ENCODE measurements around the gene GBGT1.

Gene GBGT1

DNA sequence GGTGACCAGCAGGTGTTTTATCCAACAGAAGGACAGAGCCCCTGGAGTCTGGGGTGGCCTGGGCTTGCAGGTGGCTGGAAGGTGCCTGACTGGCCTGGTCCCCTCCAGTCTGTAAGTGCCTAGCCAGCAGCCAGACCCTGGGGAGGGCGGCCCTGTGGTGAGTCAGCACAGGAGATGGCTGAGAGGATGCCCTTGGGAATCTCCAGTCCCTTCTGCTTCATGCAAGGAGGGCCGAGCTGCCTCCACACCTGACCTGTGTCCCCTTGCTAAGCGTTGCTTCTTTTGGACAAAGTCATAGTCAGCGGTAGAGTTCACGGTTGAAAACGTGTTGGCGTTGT, 25.1 kb upstream of the GBGT1 start:
- Histone ChIP-seq H3K4me2 (ENCODE audit: low read length) (no peak overlapping the region), H3K27ac (ENCODE audit: low read length) (no peak overlapping the region), H3K27me3 (ENCODE audit: low read depth, low read length) (peaks cover 29% of the 10 kb centered on the region), H3K79me2 (ENCODE audit: low read length) (no peaks in the 10 kb centered on the region), H3K4me1 (ENCODE audit: low read length) (no peaks in the 10 kb centered on the region), H3K9me3 (ENCODE audit: insufficient read depth, low read length) (no peaks in the 10 kb centered on the region), H2AFZ (ENCODE audit: low read depth, low read length) (no peak overlapping the region), H3K9ac (ENCODE audit: low read length) (no peak overlapping the region), H4K20me1 (ENCODE audit: insufficient read depth, low read length) (no peaks in the 10 kb centered on the region), H3K36me3 (replicated peaks; ENCODE audit: low read depth, low read length) (no peaks in the 10 kb centered on the region), H3K4me3 (ENCODE audit: low read length) (no peak overlapping the region)
- TF ChIP-seq, protein P1, sequence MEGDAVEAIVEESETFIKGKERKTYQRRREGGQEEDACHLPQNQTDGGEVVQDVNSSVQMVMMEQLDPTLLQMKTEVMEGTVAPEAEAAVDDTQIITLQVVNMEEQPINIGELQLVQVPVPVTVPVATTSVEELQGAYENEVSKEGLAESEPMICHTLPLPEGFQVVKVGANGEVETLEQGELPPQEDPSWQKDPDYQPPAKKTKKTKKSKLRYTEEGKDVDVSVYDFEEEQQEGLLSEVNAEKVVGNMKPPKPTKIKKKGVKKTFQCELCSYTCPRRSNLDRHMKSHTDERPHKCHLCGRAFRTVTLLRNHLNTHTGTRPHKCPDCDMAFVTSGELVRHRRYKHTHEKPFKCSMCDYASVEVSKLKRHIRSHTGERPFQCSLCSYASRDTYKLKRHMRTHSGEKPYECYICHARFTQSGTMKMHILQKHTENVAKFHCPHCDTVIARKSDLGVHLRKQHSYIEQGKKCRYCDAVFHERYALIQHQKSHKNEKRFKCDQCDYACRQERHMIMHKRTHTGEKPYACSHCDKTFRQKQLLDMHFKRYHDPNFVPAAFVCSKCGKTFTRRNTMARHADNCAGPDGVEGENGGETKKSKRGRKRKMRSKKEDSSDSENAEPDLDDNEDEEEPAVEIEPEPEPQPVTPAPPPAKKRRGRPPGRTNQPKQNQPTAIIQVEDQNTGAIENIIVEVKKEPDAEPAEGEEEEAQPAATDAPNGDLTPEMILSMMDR (IDR thresholded peaks at IDR 0.05; ENCODE audit: low read depth, low read length): no peak
- no peak for TF ChIP-seq EZH2phosphoT487 (IDR thresholded peaks at IDR 0.05; ENCODE audit: low read depth)

DNA sequence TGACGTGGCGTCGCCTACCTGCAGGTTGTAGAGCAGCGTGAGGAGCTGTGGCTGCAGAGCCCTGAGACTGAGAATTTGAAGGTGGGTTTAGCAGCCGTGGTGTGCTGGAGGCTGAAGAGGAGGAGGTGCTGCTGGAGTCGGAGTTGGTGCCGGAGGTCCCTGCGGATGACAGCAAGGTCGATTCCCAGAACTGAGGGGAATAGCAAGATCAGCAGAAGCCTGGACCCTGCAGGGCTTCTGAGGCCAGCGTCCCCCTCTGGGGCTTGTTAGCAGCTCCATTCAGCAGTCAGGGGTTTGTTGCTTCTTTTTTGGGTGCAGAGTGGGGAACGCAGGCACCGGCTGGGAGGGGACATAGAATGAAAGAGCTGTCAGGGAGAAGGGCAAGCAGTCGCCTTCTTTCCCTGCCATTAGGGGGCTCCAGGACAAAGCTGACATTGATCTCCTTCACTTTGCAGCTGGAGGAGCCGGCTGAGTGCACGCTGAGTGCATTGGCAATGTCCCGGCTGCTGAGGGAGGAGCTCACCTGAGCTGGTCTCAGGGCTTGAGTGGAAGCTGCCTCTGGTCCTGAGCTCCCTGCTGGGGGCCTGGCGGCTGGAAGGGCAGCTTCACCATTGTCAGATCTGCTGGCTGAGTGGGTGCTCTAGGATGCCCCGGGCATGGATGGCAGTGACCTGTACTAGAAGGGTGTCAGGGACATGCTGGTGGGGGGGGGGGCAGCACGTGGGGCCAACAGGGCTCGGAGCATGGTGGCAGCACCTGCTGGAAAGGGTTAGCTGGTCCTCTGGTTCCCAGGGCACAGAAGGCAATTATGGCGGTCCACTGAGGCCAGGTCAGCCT, 24.5 kb upstream of the GBGT1 start:
- Histone ChIP-seq H3K36me3 (replicated peaks; ENCODE audit: low read depth, low read length) (no peaks in the 10 kb centered on the region), H3K27ac (ENCODE audit: low read length) (no peak overlapping the region), H3K27me3 (ENCODE audit: low read depth, low read length) (peaks cover 29% of the 10 kb centered on the region), H3K4me1 (ENCODE audit: low read length) (no peaks in the 10 kb centered on the region), H3K9ac (ENCODE audit: low read length) (no peak overlapping the region), H3K4me3 (ENCODE audit: low read length) (no peak overlapping the region), H3K79me2 (ENCODE audit: low read length) (no peaks in the 10 kb centered on the region), H2AFZ (ENCODE audit: low read depth, low read length) (no peak overlapping the region), H3K4me2 (ENCODE audit: low read length) (no peak overlapping the region), H3K9me3 (ENCODE audit: insufficient read depth, low read length) (no peaks in the 10 kb centered on the region), H4K20me1 (ENCODE audit: insufficient read depth, low read length) (no peaks in the 10 kb centered on the region)
- no peak for TF ChIP-seq EZH2phosphoT487 (IDR thresholded peaks at IDR 0.05; ENCODE audit: low read depth)
- TF ChIP-seq, protein P1 (IDR thresholded peaks at IDR 0.05; ENCODE audit: low read depth, low read length): no peak; the same call in 1 of the 2 replicates

DNA sequence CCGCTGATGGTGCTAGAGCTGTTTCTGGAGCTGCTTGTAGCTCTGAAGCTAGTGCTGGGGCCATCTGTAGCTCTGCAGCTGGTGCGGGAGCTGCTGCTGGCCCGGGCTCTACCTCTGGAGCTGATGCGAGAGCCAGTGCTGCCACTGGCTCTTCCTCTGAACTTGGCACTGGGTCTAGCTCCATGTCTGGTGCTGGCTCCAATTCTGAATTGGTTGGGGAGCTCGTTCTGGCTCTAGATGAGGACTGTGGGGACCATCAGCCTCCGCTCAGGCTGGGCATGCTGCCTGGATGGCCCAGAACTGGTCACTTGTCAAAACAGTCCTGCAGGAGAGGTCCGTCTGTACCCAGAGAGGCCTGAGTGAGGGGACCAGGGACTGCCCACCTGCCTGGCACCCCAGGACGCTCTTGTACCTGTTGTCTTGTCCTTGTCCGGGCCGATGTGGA, 23.9 kb upstream of the GBGT1 start:
- H4K20me1 ChIP-seq (ENCODE audit: insufficient read depth, low read length): no peaks in the 10 kb centered on the region
- H3K79me2 ChIP-seq (ENCODE audit: low read length): no peaks in the 10 kb centered on the region
- H3K27ac ChIP-seq (ENCODE audit: low read length): no peak overlapping the region
- H2AFZ ChIP-seq (ENCODE audit: low read depth, low read length): no peak overlapping the region
- no peak overlapping the region for H3K4me3 ChIP-seq (ENCODE audit: low read length)
- H3K9ac ChIP-seq (ENCODE audit: low read length): no peak overlapping the region
- H3K9me3 ChIP-seq (ENCODE audit: insufficient read depth, low read length): no peaks in the 10 kb centered on the region
- H3K36me3 ChIP-seq (replicated peaks; ENCODE audit: low read depth, low read length): no peaks in the 10 kb centered on the region
- H3K27me3 ChIP-seq (ENCODE audit: low read depth, low read length): peaks cover 33% of the 10 kb centered on the region
- H3K4me2 ChIP-seq (ENCODE audit: low read length): no peak overlapping the region
- H3K4me1 ChIP-seq (ENCODE audit: low read length): no peaks in the 10 kb centered on the region
- TF ChIP-seq, protein P1 (IDR thresholded peaks at IDR 0.05; ENCODE audit: low read depth, low read length): no peak
- TF ChIP-seq EZH2phosphoT487 (IDR thresholded peaks at IDR 0.05; ENCODE audit: low read depth): no peak

DNA sequence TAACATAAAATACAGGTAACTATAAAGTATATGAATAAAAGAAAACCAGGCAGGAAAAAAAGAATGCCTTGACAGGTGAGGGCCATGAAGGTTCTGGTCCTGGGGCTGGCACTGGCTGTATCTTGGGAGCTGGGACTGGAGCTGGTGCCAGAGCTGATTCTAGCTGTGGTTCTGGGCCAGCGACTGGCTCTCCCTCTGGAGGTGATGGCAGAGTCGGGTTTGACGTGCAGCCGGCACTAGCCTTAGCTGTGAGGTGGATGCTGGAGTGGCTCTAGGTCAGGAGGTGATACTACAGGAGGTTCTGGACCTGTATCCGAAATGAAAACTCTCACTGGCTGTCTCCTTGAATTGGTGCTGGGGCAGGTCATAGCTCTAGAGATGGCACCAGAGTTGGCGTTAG, 23.0 kb upstream of the GBGT1 start:
- H3K4me2 ChIP-seq (ENCODE audit: low read length): no peak overlapping the region
- H3K9ac ChIP-seq (ENCODE audit: low read length): no peak overlapping the region
- H2AFZ ChIP-seq (ENCODE audit: low read depth, low read length): no peak overlapping the region
- TF ChIP-seq, protein P1 (IDR thresholded peaks at IDR 0.05; ENCODE audit: low read depth, low read length): no peak
- TF ChIP-seq EZH2phosphoT487 (IDR thresholded peaks at IDR 0.05; ENCODE audit: low read depth): no peak
- H3K9me3 ChIP-seq (ENCODE audit: insufficient read depth, low read length): no peaks in the 10 kb centered on the region
- H3K4me3 ChIP-seq (ENCODE audit: low read length): no peak overlapping the region
- H3K36me3 ChIP-seq (replicated peaks; ENCODE audit: low read depth, low read length): no peaks in the 10 kb centered on the region
- peaks cover 34% of the 10 kb centered on the region for H3K27me3 ChIP-seq (ENCODE audit: low read depth, low read length)
- H3K27ac ChIP-seq (ENCODE audit: low read length): no peak overlapping the region
- H4K20me1 ChIP-seq (ENCODE audit: insufficient read depth, low read length): no peaks in the 10 kb centered on the region
- H3K79me2 ChIP-seq (ENCODE audit: low read length): no peaks in the 10 kb centered on the region
- no peaks in the 10 kb centered on the region for H3K4me1 ChIP-seq (ENCODE audit: low read length)
